Caco-2 (cell line): ENCODE measurements around the gene PLCB1. TPM values are rescaled to one million over a fixed set of nuclear protein-coding genes. Genes with fewer than 3 reads are reported as not detected.

ENCODE experiments used
- BruUV-seq: library from RNA; stranded (reverse); fragments of 400-500 nt; replicated peaks from 2 replicates; lab custom pipeline; 2021; lab: Mats Ljungman, UMichigan
- CTCF ChIA-PET: fragments of 300-600 bp; sonication (Branson Sonifier 250); formaldehyde crosslinking; loops from one replicate; lab custom pipeline; 2022; ENCODE audit warnings: antibody characterized with exemption; lab: Charles Lee
- POLR2A ChIA-PET: fragments of 300-600 bp; sonication (Branson Sonifier 250); formaldehyde crosslinking; loops from one replicate; lab custom pipeline; 2022; ENCODE audit warnings: antibody characterized with exemption; lab: Charles Lee
- DNase-seq, 2 experiments: peaks; one replicate each; pipeline versions ENCODE4 v3.0.0 to v3.0.0-alpha.2; 2020 to 2022
- H3K27me3 ChIP-seq: replicated peaks from 2 replicates; pipeline ENCODE4 v1.6.0; 2011; ENCODE audit warnings: low read length; ENCODE audit not compliant: control insufficient read depth, insufficient read depth
- H3K36me3 ChIP-seq: 2 replicates; pipeline ENCODE4 v1.5.1; 2011; ENCODE audit warnings: low read length; ENCODE audit not compliant: control insufficient read depth, insufficient read depth
- H3K4me1 ChIP-seq: fragments of 250-450 bp; sonication (Bioruptor Pico); 2 replicates; pipeline ENCODE4 v1.5.1; 2020; ENCODE audit warnings: mild to moderate bottlenecking
- H3K4me3 ChIP-seq: 2 replicates; pipeline ENCODE4 v1.5.1; 2011; ENCODE audit warnings: low read depth, mild to moderate bottlenecking, control low read depth, low read length
- H3K9me3 ChIP-seq: fragments of 250-450 bp; sonication (Bioruptor Pico); 2 replicates; pipeline ENCODE4 v1.5.1; 2020; ENCODE audit warnings: mild to moderate bottlenecking, moderate library complexity
- H3K27ac Mint-ChIP-seq: one replicate; pipeline ENCODE4 v1.8.0; 2022; ENCODE audit warnings: mixed read lengths; ENCODE audit not compliant: unreplicated experiment
- H3K27me3 Mint-ChIP-seq: one replicate; pipeline ENCODE4 v1.8.0; 2022; ENCODE audit warnings: mixed read lengths; ENCODE audit not compliant: insufficient read depth, unreplicated experiment
- H3K36me3 Mint-ChIP-seq: one replicate; pipeline ENCODE4 v1.8.0; 2022; ENCODE audit warnings: mild to moderate bottlenecking, mixed read lengths; ENCODE audit not compliant: insufficient read depth, unreplicated experiment
- H3K4me1 Mint-ChIP-seq: one replicate; pipeline ENCODE4 v1.8.0; 2022; ENCODE audit warnings: low read depth, mixed read lengths; ENCODE audit not compliant: unreplicated experiment
- H3K4me3 Mint-ChIP-seq: one replicate; pipeline ENCODE4 v1.8.0; 2022; ENCODE audit warnings: mild to moderate bottlenecking, moderate library complexity, mixed read lengths; ENCODE audit not compliant: unreplicated experiment
- H3K9me3 Mint-ChIP-seq: one replicate; pipeline ENCODE4 v1.8.0; 2022; ENCODE audit warnings: mixed read lengths; ENCODE audit not compliant: unreplicated experiment
- intact Hi-C: fragments of 100-400 bp; cut with micrococcal nuclease; formaldehyde crosslinking; loops from one replicate; pipeline ENCODE4 v1.10.0; 2022; ENCODE audit not compliant: unreplicated experiment
- total RNA-seq: library from RNA; stranded (reverse); gene quantifications from 2 replicates; pipeline ENCODE4 v1.2.3, GENCODE V29; 2022
- TF ChIP-seq, protein P1 (sequence below), 2 experiments: fragments of 200-600 bp in 1 of 2; IDR thresholded peaks; 1 replicate in 1 of 2; 2 replicates in 1 of 2; pipeline versions ENCODE4 v1.5.1 to v1.8.0; 2011 to 2022; ENCODE audit warnings: antibody characterized with exemption in 1 of 2, control low read depth in 1 of 2, inconsistent platforms in 1 of 2, low read depth in 1 of 2, low read length in 1 of 2, mild to moderate bottlenecking in 1 of 2, moderate library complexity in 1 of 2; ENCODE audit not compliant: insufficient read depth in 1 of 2, severe bottlenecking in 1 of 2, unreplicated experiment in 1 of 2

The PLCB1 gene
- total RNA-seq, 1 experiment from 2014 or later, result 105 TPM

DNA sequence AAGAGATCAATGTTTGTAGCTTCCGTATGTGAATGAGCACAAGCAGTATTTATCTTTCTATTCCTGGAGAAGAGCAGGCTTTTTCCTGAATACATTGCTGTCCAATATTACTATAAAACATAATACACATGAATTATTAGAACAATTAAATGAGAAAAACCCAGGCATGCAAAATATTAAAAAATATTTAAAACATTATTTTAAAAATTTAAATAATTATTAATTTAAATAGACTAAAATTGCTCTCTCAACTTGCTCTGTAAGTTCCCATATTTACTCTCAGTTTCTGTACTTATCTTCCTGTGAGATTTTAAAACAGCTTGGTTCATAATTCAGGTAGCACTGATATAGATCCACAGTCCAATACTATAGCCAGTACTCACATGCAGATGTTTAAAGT lies 97.0 kb downstream of the PLCB1 start:
- peaks cover 29% of the 10 kb centered on the region for H3K4me1 ChIP-seq
- H3K9me3 Mint-ChIP-seq, result no peaks in the 10 kb centered on the region
- H3K4me3 ChIP-seq, result no peak overlapping the region
- H3K27me3 ChIP-seq, result no peaks in the 10 kb centered on the region
- intact Hi-C loops, result no loop called here
- BruUV-seq, result no TSS peak
- H3K27ac Mint-ChIP-seq, result no peak overlapping the region
- no peaks in the 10 kb centered on the region for H3K9me3 ChIP-seq
- H3K4me1 Mint-ChIP-seq, result peaks cover 46% of the 10 kb centered on the region
- H3K36me3 Mint-ChIP-seq, result peaks cover 15% of the 10 kb centered on the region
- DNase-seq, result no peak
- no peaks in the 10 kb centered on the region for H3K27me3 Mint-ChIP-seq
- ChIA-PET CTCF (no interaction called here), POLR2A (no interaction called here)
- H3K4me3 Mint-ChIP-seq, result no peak overlapping the region
- TF ChIP-seq, protein P1, sequence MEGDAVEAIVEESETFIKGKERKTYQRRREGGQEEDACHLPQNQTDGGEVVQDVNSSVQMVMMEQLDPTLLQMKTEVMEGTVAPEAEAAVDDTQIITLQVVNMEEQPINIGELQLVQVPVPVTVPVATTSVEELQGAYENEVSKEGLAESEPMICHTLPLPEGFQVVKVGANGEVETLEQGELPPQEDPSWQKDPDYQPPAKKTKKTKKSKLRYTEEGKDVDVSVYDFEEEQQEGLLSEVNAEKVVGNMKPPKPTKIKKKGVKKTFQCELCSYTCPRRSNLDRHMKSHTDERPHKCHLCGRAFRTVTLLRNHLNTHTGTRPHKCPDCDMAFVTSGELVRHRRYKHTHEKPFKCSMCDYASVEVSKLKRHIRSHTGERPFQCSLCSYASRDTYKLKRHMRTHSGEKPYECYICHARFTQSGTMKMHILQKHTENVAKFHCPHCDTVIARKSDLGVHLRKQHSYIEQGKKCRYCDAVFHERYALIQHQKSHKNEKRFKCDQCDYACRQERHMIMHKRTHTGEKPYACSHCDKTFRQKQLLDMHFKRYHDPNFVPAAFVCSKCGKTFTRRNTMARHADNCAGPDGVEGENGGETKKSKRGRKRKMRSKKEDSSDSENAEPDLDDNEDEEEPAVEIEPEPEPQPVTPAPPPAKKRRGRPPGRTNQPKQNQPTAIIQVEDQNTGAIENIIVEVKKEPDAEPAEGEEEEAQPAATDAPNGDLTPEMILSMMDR (IDR thresholded peaks at IDR 0.05; ENCODE audit: insufficient read depth in 1 of 2, low read depth in 1 of 2, low read length in 1 of 2, severe bottlenecking in 1 of 2, unreplicated experiment in 1 of 2), result no peak
- H3K36me3 ChIP-seq, result no peaks in the 10 kb centered on the region

DNA sequence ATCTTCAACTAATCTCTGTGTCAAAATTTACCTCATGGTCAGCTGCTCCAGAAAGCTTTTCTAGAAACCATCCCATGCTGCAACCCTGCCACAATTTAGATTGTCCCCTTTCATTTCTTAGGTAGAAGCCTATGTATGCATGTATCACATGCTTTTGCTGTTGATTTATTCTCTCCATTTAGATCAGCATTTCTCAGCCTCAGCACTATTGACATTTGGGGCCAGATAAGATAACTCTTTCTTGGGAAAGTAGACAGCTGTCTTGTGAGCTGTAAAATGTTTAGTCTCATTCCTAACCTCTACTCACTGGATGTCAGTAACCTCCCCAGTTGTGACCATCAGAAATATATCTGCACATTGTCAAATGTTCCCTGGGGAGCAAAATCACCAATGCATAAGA lies 99.0 kb downstream of the PLCB1 start:
- DNase-seq, result peak in 1 of 2 experiments; percentile 38
- H3K27me3 ChIP-seq, result no peaks in the 10 kb centered on the region
- Mint-ChIP-seq H3K9me3 (no peaks in the 10 kb centered on the region), H3K27me3 (no peaks in the 10 kb centered on the region), H3K36me3 (peaks cover 13% of the 10 kb centered on the region), H3K27ac (peak overlapping the region; percentile 6), H3K4me1 (peaks cover 36% of the 10 kb centered on the region), H3K4me3 (no peak overlapping the region)
- H3K36me3 ChIP-seq, result no peaks in the 10 kb centered on the region
- intact Hi-C loops, result loop anchor here (1.0 kb wide), 1 partner anchor 19 kb away; no protein-coding TSS in a partner anchor
- no TSS peak for BruUV-seq
- no peak overlapping the region for H3K4me3 ChIP-seq
- H3K4me1 ChIP-seq, result peaks cover 19% of the 10 kb centered on the region
- POLR2A ChIA-PET, result no interaction called here
- TF ChIP-seq, protein P1 (IDR thresholded peaks at IDR 0.05; ENCODE audit: insufficient read depth in 1 of 2, low read depth in 1 of 2, low read length in 1 of 2, severe bottlenecking in 1 of 2, unreplicated experiment in 1 of 2), result no peak
- CTCF ChIA-PET, result no interaction called here
- H3K9me3 ChIP-seq, result no peaks in the 10 kb centered on the region

DNA sequence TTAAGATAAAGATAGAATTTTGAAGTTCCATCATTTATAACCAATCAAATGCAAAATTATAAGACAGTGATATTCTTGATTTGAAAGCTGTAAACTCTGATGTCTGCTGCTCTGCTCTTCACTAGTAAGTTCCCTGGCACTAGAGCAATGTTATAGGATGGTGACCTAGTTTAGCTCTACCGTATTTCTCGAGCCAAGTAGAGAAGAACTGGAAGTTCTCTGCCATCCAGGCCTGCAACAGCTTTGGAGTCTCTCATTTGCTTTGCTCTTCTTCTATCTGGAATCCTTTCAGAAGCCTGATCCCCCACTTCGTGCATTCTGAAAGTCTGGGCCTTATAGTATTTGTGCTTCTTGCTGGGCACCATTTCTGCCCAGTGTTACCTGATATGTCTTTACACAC lies 100.3 kb downstream of the PLCB1 start:
- ChIA-PET CTCF (no interaction called here), POLR2A (no interaction called here)
- H3K27ac Mint-ChIP-seq, result no peak overlapping the region
- H3K4me1 Mint-ChIP-seq, result peaks cover 30% of the 10 kb centered on the region
- H3K27me3 ChIP-seq, result no peaks in the 10 kb centered on the region
- H3K4me1 ChIP-seq, result peaks cover 17% of the 10 kb centered on the region
- intact Hi-C loops, result no loop called here
- H3K36me3 Mint-ChIP-seq, result peaks cover 6% of the 10 kb centered on the region
- TF ChIP-seq, protein P1 (IDR thresholded peaks at IDR 0.05; ENCODE audit: insufficient read depth in 1 of 2, low read depth in 1 of 2, low read length in 1 of 2, severe bottlenecking in 1 of 2, unreplicated experiment in 1 of 2), result no peak
- no peak overlapping the region for H3K4me3 Mint-ChIP-seq
- H3K27me3 Mint-ChIP-seq, result no peaks in the 10 kb centered on the region
- DNase-seq, result no peak
- no TSS peak for BruUV-seq
- no peaks in the 10 kb centered on the region for H3K9me3 ChIP-seq
- no peak overlapping the region for H3K4me3 ChIP-seq
- no peaks in the 10 kb centered on the region for H3K36me3 ChIP-seq
- no peaks in the 10 kb centered on the region for H3K9me3 Mint-ChIP-seq
